ENCODE results near the gene CUEDC1. TPM values are rescaled to one million over a fixed set of nuclear protein-coding genes. Genes with fewer than 3 reads are reported as not detected.
A peak's percentile ranks its signal among the peaks of the same experiment; 100 is the strongest.

Gene CUEDC1
- total and polyA plus RNA-seq, 2 of the 13 experiments (the other 11 are each of a cell fraction or from before 2014, with no cell fraction given), result 7.4 to 12.9 TPM

DNA sequence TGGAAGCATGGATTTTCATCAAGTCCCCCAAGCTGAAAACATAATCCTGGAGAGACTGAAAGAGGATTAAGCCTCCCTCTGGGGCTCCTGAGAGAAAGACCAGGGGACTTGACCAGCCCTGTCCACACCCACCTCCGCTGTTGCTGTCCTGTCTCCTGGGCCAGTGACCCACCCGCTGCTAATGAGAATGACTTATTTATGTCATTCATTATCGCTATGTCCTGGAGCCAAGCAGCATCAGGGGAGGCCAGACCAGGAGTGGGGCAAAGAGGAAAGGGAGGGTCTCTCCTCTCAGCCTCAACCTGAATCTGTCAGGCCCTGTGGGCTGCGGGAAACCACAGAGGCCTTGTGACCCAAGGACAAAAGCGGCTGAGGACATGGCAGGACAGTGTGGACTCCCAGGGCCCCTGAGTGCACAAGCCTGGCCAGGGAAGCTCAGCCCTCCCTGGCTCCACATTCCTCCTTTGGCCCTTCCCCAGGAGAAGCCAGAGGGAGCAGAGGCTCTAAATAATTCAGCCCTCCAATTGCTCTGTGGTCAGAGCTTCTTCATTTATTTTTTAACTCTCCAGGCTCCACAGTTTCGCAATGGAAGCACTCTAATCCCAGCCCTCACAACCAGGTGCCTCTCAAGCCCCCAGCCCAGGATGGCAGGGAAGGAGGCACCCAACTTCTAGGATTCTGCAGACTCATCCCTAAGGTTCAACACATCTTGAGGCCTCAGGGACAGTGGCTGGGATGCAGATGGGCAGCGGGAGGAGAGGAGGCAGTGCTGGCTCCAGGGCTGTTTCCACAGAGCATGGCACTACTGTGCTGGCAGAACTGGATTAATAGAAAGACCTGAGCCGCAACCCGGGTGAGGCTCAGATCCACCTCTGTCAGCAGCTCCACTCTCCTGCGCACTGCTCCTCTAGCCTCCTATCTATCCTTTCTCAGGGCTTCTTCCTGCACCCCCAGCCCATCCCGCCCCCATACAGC lies 19.1 kb downstream of the CUEDC1 start (continued):
- TF ChIP-seq, protein P1, sequence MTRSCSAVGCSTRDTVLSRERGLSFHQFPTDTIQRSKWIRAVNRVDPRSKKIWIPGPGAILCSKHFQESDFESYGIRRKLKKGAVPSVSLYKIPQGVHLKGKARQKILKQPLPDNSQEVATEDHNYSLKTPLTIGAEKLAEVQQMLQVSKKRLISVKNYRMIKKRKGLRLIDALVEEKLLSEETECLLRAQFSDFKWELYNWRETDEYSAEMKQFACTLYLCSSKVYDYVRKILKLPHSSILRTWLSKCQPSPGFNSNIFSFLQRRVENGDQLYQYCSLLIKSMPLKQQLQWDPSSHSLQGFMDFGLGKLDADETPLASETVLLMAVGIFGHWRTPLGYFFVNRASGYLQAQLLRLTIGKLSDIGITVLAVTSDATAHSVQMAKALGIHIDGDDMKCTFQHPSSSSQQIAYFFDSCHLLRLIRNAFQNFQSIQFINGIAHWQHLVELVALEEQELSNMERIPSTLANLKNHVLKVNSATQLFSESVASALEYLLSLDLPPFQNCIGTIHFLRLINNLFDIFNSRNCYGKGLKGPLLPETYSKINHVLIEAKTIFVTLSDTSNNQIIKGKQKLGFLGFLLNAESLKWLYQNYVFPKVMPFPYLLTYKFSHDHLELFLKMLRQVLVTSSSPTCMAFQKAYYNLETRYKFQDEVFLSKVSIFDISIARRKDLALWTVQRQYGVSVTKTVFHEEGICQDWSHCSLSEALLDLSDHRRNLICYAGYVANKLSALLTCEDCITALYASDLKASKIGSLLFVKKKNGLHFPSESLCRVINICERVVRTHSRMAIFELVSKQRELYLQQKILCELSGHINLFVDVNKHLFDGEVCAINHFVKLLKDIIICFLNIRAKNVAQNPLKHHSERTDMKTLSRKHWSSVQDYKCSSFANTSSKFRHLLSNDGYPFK (CRISPR knock-in tag; IDR thresholded peaks at IDR 0.05; ENCODE audit: borderline replicate concordance), result peak; percentile 55; the same call in 1 of the 2 replicates
- TF ChIP-seq HNRNPL (IDR thresholded peaks at IDR 0.05; ENCODE audit: low read depth, low read length) (0 out of 2 replicates have a peak, but pooled peaks have one; percentile 29), MED1 (CRISPR knock-in tag; IDR thresholded peaks at IDR 0.05) (peak; percentile 25; the same call in 1 of the 2 replicates), SP5 (CRISPR knock-in tag; IDR thresholded peaks at IDR 0.05; ENCODE audit: borderline replicate concordance, low read depth) (no peak), ARID2 (CRISPR knock-in tag; IDR thresholded peaks at IDR 0.05; ENCODE audit: borderline replicate concordance) (peak; percentile 63; the same call in 1 of the 2 replicates), ZNF746 (CRISPR knock-in tag; IDR thresholded peaks at IDR 0.05) (no peak), TBX3 (IDR thresholded peaks at IDR 0.05; ENCODE audit: borderline replicate concordance) (peak; percentile 41; the same call in 1 of the 2 replicates), SRF (IDR thresholded peaks at IDR 0.05; ENCODE audit: low read depth, low read length) (no peak), ZFX (CRISPR knock-in tag; IDR thresholded peaks at IDR 0.05; ENCODE audit: low read depth) (peak; percentile 93), TSC22D2 (CRISPR knock-in tag; IDR thresholded peaks at IDR 0.05; ENCODE audit: borderline replicate concordance) (0 out of 2 replicates have a peak, but pooled peaks have one; percentile 75), TBL1XR1 (IDR thresholded peaks at IDR 0.05; ENCODE audit: borderline replicate concordance, low read length, partially characterized antibody) (peak; percentile 13), ASH2L (IDR thresholded peaks at IDR 0.05; ENCODE audit: insufficient read length, low read depth, low read length) (peak; percentile 78), ELF3 (CRISPR knock-in tag; IDR thresholded peaks at IDR 0.05) (no peak), KDM5A (IDR thresholded peaks at IDR 0.05; ENCODE audit: borderline replicate concordance, low read length) (0 out of 2 replicates have a peak, but pooled peaks have one; percentile 67), CCDC6 (CRISPR knock-in tag; IDR thresholded peaks at IDR 0.05) (0 out of 2 replicates have a peak, but pooled peaks have one; percentile 10), ZNF7 (CRISPR knock-in tag; IDR thresholded peaks at IDR 0.05) (no peak), KDM2A (CRISPR knock-in tag; IDR thresholded peaks at IDR 0.05; ENCODE audit: borderline replicate concordance, low read depth) (peak; percentile 64), ZNF772 (CRISPR knock-in tag; IDR thresholded peaks at IDR 0.05) (peak; percentile 63; the same call in 1 of the 2 replicates), RORA (CRISPR knock-in tag; IDR thresholded peaks at IDR 0.05) (no peak), ZBTB42 (CRISPR knock-in tag; IDR thresholded peaks at IDR 0.05) (0 out of 2 replicates have a peak, but pooled peaks have one; percentile 57), NFIB (CRISPR knock-in tag; IDR thresholded peaks at IDR 0.05; ENCODE audit: borderline replicate concordance) (no peak)
- TF ChIP-seq, protein P2, sequence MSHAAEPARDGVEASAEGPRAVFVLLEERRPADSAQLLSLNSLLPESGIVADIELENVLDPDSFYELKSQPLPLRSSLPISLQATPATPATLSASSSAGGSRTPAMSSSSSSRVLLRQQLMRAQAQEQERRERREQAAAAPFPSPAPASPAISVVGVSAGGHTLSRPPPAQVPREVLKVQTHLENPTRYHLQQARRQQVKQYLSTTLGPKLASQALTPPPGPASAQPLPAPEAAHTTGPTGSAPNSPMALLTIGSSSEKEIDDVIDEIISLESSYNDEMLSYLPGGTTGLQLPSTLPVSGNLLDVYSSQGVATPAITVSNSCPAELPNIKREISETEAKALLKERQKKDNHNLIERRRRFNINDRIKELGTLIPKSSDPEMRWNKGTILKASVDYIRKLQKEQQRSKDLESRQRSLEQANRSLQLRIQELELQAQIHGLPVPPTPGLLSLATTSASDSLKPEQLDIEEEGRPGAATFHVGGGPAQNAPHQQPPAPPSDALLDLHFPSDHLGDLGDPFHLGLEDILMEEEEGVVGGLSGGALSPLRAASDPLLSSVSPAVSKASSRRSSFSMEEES (CRISPR knock-in tag; IDR thresholded peaks at IDR 0.05), result 0 out of 2 replicates have a peak, but pooled peaks have one; percentile 19

All from HepG2 (cell line).